Panc1 (cell line): ENCODE measurements around the gene LPIN1. TPM values are rescaled to one million over a fixed set of nuclear protein-coding genes. Genes with fewer than 3 reads are reported as not detected.

Experiments
- ATAC-seq: fragments of 200-7000 bp; cut with Tn5 transposase; 2 replicates; pipeline ENCODE4 v1.9.1; 2020; ENCODE audit warnings: mild to moderate bottlenecking, moderate library complexity
- BruUV-seq: library from RNA; stranded (reverse); fragments of 400-500 nt; replicated peaks from 2 replicates; lab custom pipeline; 2021; lab: Mats Ljungman, UMichigan
- CTCF ChIA-PET: fragments of 300-600 bp; sonication (Branson Sonifier 250); formaldehyde crosslinking; loops from one replicate; lab custom pipeline; 2022; ENCODE audit warnings: antibody characterized with exemption; lab: Charles Lee
- POLR2A ChIA-PET: fragments of 300-600 bp; sonication (Branson Sonifier 250); formaldehyde crosslinking; loops from one replicate; lab custom pipeline; 2022; ENCODE audit warnings: antibody characterized with exemption; lab: Charles Lee
- DNase-seq: peaks from one replicate; pipeline ENCODE4 v3.0.0-alpha.2; 2010; ENCODE audit warnings: low read depth, low spot score
- H3K27ac ChIP-seq: 2 replicates; pipeline ENCODE4 v1.5.1; 2011; ENCODE audit warnings: mild to moderate bottlenecking, low read length, inconsistent platforms
- H3K27me3 ChIP-seq: fragments of 200-500 bp; sonication (Bioruptor generic); 2 replicates; pipeline ENCODE4 v1.6.0; 2014; ENCODE audit warnings: low read length, inconsistent platforms; ENCODE audit not compliant: control insufficient read depth, insufficient read depth
- H3K36me3 ChIP-seq: fragments of 200-500 bp; sonication (Bioruptor generic); 2 replicates; pipeline ENCODE4 v1.5.1; 2014; ENCODE audit warnings: inconsistent platforms, mild to moderate bottlenecking, low read length, moderate library complexity; ENCODE audit not compliant: control insufficient read depth, insufficient read depth
- H3K4me1 ChIP-seq: 2 replicates; pipeline ENCODE4 v1.5.1; 2011; ENCODE audit warnings: inconsistent platforms, mild to moderate bottlenecking, low read length, moderate library complexity; ENCODE audit not compliant: control insufficient read depth, insufficient read depth
- H3K4me3 ChIP-seq, 2 experiments: 2 replicates each; pipeline ENCODE4 v1.5.1; 2011 to 2012; ENCODE audit warnings: low read depth in 2 of 2, low read length in 2 of 2, mild to moderate bottlenecking in 2 of 2, inconsistent platforms in 1 of 2, moderate library complexity in 1 of 2
- H3K9me3 ChIP-seq: fragments of 200-500 bp; sonication (Bioruptor generic); 2 replicates; pipeline ENCODE4 v1.5.1; 2014; ENCODE audit warnings: low read depth, mild to moderate bottlenecking, inconsistent platforms, low read length, moderate library complexity; ENCODE audit not compliant: control insufficient read depth, insufficient read depth
- POLR2AphosphoS5 ChIP-seq: IDR thresholded peaks from 2 replicates; pipeline ENCODE4 v1.6.1; 2012; ENCODE audit warnings: mild to moderate bottlenecking, low read depth, low read length, moderate library complexity
- SIN3A ChIP-seq: IDR thresholded peaks from 2 replicates; pipeline ENCODE4 v1.6.1; 2012; ENCODE audit warnings: low read depth, mild to moderate bottlenecking, low read length, moderate library complexity, borderline replicate concordance; ENCODE audit not compliant: insufficient read depth
- TCF7L2 ChIP-seq: IDR thresholded peaks from 2 replicates; pipeline ENCODE4 v1.6.1; 2011; ENCODE audit warnings: mild to moderate bottlenecking, low read depth, low read length, inconsistent platforms
- in situ Hi-C: cut with HindIII; loops from 2 replicates; pipeline ENCODE4 v1.10.0; 2016; ENCODE audit warnings: low sequenced_read_pairs, low pct_unique_long_range_greater_than_20kb
- intact Hi-C: fragments of 100-400 bp; cut with micrococcal nuclease; formaldehyde crosslinking; loops from one replicate; pipeline ENCODE4 v1.10.0; 2022; ENCODE audit not compliant: unreplicated experiment
- total RNA-seq: library from RNA; stranded (reverse); gene quantifications from one replicate; pipeline ENCODE4 v1.2.1, GENCODE V29; 2021; ENCODE audit not compliant: unreplicated experiment
- TF ChIP-seq, protein P1 (sequence below), 2 experiments: IDR thresholded peaks; 2 replicates each; pipeline ENCODE4 v1.6.1; 2011 to 2012; ENCODE audit warnings: low read depth in 2 of 2, control low read depth in 1 of 2, low read length in 1 of 2, mild to moderate bottlenecking in 1 of 2, moderate library complexity in 1 of 2; ENCODE audit not compliant: insufficient read depth in 1 of 2
- TF ChIP-seq, protein P2 (sequence below): fragments of 450-650 bp; IDR thresholded peaks from 2 replicates; pipeline ENCODE4 v1.5.1; 2017; ENCODE audit warnings: mild to moderate bottlenecking

LPIN1 gene
- total RNA-seq, 1 experiment from 2014 or later = 51.8 TPM

DNA sequence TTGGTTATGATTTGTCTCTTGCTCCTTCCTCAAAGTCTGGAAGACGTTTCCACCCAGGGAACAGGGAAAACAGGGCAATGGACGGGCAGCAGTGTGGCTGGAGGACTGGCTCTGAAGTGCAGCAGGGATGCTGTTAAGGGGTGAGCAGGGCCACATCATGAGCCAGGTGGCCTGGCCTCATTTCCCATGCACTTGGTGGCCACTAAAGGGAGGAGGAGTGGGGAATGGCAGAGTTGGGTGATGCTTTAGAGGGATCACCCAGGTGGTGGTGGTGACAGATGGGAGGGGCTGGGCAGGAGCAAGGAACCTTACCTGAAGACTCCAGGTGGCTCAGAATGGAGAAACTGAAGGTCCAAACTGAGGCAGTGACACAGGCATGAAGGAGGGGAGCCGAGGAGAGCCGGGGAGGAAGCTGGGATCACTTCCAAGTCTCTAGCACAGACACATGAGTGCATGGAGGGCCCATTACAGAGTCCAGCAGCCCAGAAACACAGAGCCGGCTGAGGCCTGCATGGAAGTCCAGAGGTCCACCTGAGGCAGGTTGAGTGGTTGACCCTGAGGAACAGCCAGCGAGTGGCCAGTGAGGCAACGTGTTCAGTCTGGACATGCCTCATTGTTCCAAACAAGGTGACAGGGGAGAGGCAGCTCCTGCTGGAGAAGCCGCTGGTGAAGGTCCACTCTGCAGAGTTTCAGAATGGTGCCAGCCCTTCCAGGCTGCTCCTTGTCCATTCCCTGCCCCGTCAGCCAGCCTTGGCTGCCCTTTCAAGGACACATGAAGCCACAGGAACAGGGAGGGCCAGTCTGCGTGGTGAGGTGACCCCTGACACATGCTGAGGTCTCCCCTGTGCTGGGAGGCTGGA lies 91.7 kb downstream of the LPIN1 start:
- H3K4me1 ChIP-seq = no peaks in the 10 kb centered on the region
- no peaks in the 10 kb centered on the region for H3K36me3 ChIP-seq
- ChIA-PET POLR2A (no interaction called here), CTCF (no interaction called here)
- no peak overlapping the region for H3K27ac ChIP-seq
- in situ Hi-C loops = no loop called here
- BruUV-seq = no TSS peak
- ATAC-seq (no peak), DNase-seq (no peak)
- no peak overlapping the region for H3K4me3 ChIP-seq
- intact Hi-C loops = loop anchor here (10.0 kb wide), 1 partner anchor 477 kb away; no protein-coding TSS in a partner anchor
- no peaks in the 10 kb centered on the region for H3K27me3 ChIP-seq
- no peaks in the 10 kb centered on the region for H3K9me3 ChIP-seq
- TF ChIP-seq, protein P1, sequence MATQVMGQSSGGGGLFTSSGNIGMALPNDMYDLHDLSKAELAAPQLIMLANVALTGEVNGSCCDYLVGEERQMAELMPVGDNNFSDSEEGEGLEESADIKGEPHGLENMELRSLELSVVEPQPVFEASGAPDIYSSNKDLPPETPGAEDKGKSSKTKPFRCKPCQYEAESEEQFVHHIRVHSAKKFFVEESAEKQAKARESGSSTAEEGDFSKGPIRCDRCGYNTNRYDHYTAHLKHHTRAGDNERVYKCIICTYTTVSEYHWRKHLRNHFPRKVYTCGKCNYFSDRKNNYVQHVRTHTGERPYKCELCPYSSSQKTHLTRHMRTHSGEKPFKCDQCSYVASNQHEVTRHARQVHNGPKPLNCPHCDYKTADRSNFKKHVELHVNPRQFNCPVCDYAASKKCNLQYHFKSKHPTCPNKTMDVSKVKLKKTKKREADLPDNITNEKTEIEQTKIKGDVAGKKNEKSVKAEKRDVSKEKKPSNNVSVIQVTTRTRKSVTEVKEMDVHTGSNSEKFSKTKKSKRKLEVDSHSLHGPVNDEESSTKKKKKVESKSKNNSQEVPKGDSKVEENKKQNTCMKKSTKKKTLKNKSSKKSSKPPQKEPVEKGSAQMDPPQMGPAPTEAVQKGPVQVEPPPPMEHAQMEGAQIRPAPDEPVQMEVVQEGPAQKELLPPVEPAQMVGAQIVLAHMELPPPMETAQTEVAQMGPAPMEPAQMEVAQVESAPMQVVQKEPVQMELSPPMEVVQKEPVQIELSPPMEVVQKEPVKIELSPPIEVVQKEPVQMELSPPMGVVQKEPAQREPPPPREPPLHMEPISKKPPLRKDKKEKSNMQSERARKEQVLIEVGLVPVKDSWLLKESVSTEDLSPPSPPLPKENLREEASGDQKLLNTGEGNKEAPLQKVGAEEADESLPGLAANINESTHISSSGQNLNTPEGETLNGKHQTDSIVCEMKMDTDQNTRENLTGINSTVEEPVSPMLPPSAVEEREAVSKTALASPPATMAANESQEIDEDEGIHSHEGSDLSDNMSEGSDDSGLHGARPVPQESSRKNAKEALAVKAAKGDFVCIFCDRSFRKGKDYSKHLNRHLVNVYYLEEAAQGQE (IDR thresholded peaks at IDR 0.05; ENCODE audit: insufficient read depth in 1 of 2, low read depth in 2 of 2, low read length in 1 of 2) = no peak
- TF ChIP-seq POLR2AphosphoS5 (no peak), SIN3A (no peak), TCF7L2 (no peak)
- TF ChIP-seq, protein P2, sequence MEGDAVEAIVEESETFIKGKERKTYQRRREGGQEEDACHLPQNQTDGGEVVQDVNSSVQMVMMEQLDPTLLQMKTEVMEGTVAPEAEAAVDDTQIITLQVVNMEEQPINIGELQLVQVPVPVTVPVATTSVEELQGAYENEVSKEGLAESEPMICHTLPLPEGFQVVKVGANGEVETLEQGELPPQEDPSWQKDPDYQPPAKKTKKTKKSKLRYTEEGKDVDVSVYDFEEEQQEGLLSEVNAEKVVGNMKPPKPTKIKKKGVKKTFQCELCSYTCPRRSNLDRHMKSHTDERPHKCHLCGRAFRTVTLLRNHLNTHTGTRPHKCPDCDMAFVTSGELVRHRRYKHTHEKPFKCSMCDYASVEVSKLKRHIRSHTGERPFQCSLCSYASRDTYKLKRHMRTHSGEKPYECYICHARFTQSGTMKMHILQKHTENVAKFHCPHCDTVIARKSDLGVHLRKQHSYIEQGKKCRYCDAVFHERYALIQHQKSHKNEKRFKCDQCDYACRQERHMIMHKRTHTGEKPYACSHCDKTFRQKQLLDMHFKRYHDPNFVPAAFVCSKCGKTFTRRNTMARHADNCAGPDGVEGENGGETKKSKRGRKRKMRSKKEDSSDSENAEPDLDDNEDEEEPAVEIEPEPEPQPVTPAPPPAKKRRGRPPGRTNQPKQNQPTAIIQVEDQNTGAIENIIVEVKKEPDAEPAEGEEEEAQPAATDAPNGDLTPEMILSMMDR = no peak

DNA sequence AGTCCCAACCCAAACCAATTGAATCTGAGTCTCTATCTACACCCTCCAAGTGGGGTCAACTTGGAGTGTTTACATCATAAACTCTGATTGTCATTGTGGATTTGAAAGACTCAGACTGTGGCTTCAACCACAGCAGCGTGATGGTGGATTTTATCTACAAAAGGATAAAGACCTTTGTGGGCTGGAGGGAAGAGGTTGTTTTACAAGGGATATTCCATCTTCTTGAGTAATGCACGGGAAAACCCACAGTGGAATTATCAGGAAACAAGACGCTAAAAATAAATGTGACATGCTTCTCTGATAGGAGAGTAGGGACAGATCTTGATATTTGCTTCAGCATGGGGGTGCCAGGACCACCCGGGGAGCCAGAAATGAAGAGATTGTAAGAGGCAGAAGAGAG lies 93.5 kb downstream of the LPIN1 start:
- no peaks in the 10 kb centered on the region for H3K27me3 ChIP-seq
- POLR2A ChIA-PET = no interaction called here
- CTCF ChIA-PET = no interaction called here
- no TSS peak for BruUV-seq
- no peak overlapping the region for H3K4me3 ChIP-seq
- H3K36me3 ChIP-seq = no peaks in the 10 kb centered on the region
- no peak overlapping the region for H3K27ac ChIP-seq
- intact Hi-C loops (loop anchor here (10.0 kb wide), 1 partner anchor 475 kb away; no protein-coding TSS in a partner anchor), in situ Hi-C loops (no loop called here)
- ATAC-seq (no peak), DNase-seq (no peak)
- H3K9me3 ChIP-seq = no peaks in the 10 kb centered on the region
- TF ChIP-seq POLR2AphosphoS5 (no peak), SIN3A (no peak), TCF7L2 (no peak)
- TF ChIP-seq, protein P2 = no peak
- TF ChIP-seq, protein P1 (IDR thresholded peaks at IDR 0.05; ENCODE audit: insufficient read depth in 1 of 2, low read depth in 2 of 2, low read length in 1 of 2) = no peak
- H3K4me1 ChIP-seq = no peaks in the 10 kb centered on the region
